HepG2 (cell line): ENCODE measurements around the gene COMMD2. TPM values are rescaled to one million over a fixed set of nuclear protein-coding genes. Genes with fewer than 3 reads are reported as not detected.

Experiments
- ATF1 ChIP-seq: IDR thresholded peaks from 2 replicates; pipeline ENCODE4 v1.6.1; 2016; ENCODE audit warnings: mild to moderate bottlenecking, control low read depth
- ELF4 ChIP-seq: sonication (generic); formaldehyde crosslinking; IDR thresholded peaks from 2 replicates; pipeline ENCODE4 v1.5.0; 2020; ENCODE audit warnings: missing genetic modification reagents, mild to moderate bottlenecking, moderate library complexity, borderline replicate concordance
- KLF6 ChIP-seq: IDR thresholded peaks from 2 replicates; pipeline ENCODE4 v1.8.0; 2016; ENCODE audit warnings: missing biosample characterization, missing genetic modification reagents
- PLRG1 ChIP-seq: fragments of 450-650 bp; conservative IDR thresholded peaks from 2 replicates; pipeline ENCODE4 v1.6.1; 2016
- PPARG ChIP-seq: conservative IDR thresholded peaks from 2 replicates; pipeline ENCODE4 v1.6.1; 2016; ENCODE audit warnings: missing biosample characterization, missing genetic modification reagents
- RFX5 ChIP-seq: IDR thresholded peaks from 2 replicates; pipeline ENCODE4 v1.6.1; 2011; ENCODE audit warnings: low read depth, low read length, improper control_type of control experiment
- SKI ChIP-seq: fragments of 450-650 bp; IDR thresholded peaks from one replicate; pipeline ENCODE4 v1.6.1; 2018; ENCODE audit warnings: mild to moderate bottlenecking; ENCODE audit not compliant: partially characterized antibody
- ZBTB8A ChIP-seq: sonication (generic); formaldehyde crosslinking; IDR thresholded peaks from 2 replicates; pipeline ENCODE4 v1.4.0; 2020; ENCODE audit warnings: mild to moderate bottlenecking, low read depth, missing genetic modification reagents, borderline replicate concordance
- ZFAT ChIP-seq: sonication (generic); formaldehyde crosslinking; conservative IDR thresholded peaks from 2 replicates; pipeline ENCODE4 v1.8.1; 2023; ENCODE audit warnings: missing genetic modification reagents, inconsistent platforms
- ZFP36 ChIP-seq: fragments of 150-350 bp; IDR thresholded peaks from 2 replicates; pipeline ENCODE4 v1.6.1; 2018; ENCODE audit warnings: borderline replicate concordance, low read length, low read depth; ENCODE audit not compliant: partially characterized antibody
- ZFY ChIP-seq: sonication (generic); formaldehyde crosslinking; IDR thresholded peaks from 2 replicates; pipeline ENCODE4 v1.4.0; 2020; ENCODE audit warnings: missing genetic modification reagents
- ZNF253 ChIP-seq: sonication (generic); formaldehyde crosslinking; IDR thresholded peaks from 2 replicates; pipeline ENCODE4 v1.8.0; 2022; ENCODE audit warnings: mild to moderate bottlenecking, missing genetic modification reagents, borderline replicate concordance
- ZNF33A ChIP-seq: sonication (generic); formaldehyde crosslinking; IDR thresholded peaks from 2 replicates; pipeline ENCODE4 v1.5.1; 2020; ENCODE audit warnings: missing genetic modification reagents, mild to moderate bottlenecking, moderate library complexity, borderline replicate concordance
- ZNF350 ChIP-seq: sonication (generic); formaldehyde crosslinking; IDR thresholded peaks from 2 replicates; pipeline ENCODE4 v1.4.0; 2020; ENCODE audit warnings: mild to moderate bottlenecking, low read depth, missing genetic modification reagents, borderline replicate concordance
- ZNF776 ChIP-seq: sonication (generic); formaldehyde crosslinking; IDR thresholded peaks from 2 replicates; pipeline ENCODE4 v1.4.0; 2020; ENCODE audit warnings: mild to moderate bottlenecking, missing genetic modification reagents
- polyA plus RNA-seq, 8 experiments: library from polyadenylated mRNA; depleted of rRNA in 3 of 8; stranded (reverse) in 7 of 8; unstranded in 1 of 8; fragments of >200 nt; fragmentation: Illumina TruSeq in 4 of 8; extraction: Trizol in 4 of 8; gene quantifications; 2 replicates each; pipeline versions ENCODE4 v1.2.1 to v1.2.3, GENCODE V29; 2011 to 2016; ENCODE audit warnings: low read depth in 4 of 8, missing spikeins in 1 of 8, mixed read lengths in 1 of 8; ENCODE audit not compliant: insufficient read depth in 1 of 8
- total RNA-seq, 5 experiments: library from RNA; depleted of rRNA; stranded (reverse); fragments of >200 nt; fragmentation: Illumina TruSeq; extraction: Trizol; gene quantifications; 2 replicates each; pipeline ENCODE4 v1.2.3, GENCODE V29; 2016; ENCODE audit warnings: low read depth in 1 of 5
- TF ChIP-seq, protein P1 (sequence below): sonication (generic); formaldehyde crosslinking; IDR thresholded peaks from 2 replicates; pipeline ENCODE4 v1.4.0; 2020; ENCODE audit warnings: missing genetic modification reagents, mild to moderate bottlenecking, borderline replicate concordance
- TF ChIP-seq, protein P2 (sequence below): sonication (generic); formaldehyde crosslinking; IDR thresholded peaks from 2 replicates; pipeline ENCODE4 v1.8.0; 2022; ENCODE audit warnings: missing genetic modification reagents, mild to moderate bottlenecking, borderline replicate concordance
- TF ChIP-seq, protein P3 (sequence below): sonication (generic); formaldehyde crosslinking; IDR thresholded peaks from 2 replicates; pipeline ENCODE4 v1.5.0; 2020; ENCODE audit warnings: mild to moderate bottlenecking, missing genetic modification reagents, borderline replicate concordance
- TF ChIP-seq, protein P4 (sequence below): sonication (generic); formaldehyde crosslinking; IDR thresholded peaks from 2 replicates; pipeline ENCODE4 v1.4.0; 2020; ENCODE audit warnings: missing genetic modification reagents, borderline replicate concordance
- TF ChIP-seq, protein P5 (sequence below): IDR thresholded peaks from 2 replicates; pipeline ENCODE4 v1.6.1; 2016; ENCODE audit warnings: low read depth
- TF ChIP-seq, protein P6 (sequence below): sonication (generic); formaldehyde crosslinking; IDR thresholded peaks from 2 replicates; pipeline ENCODE4 v1.8.1; 2023; ENCODE audit warnings: missing genetic modification reagents, mild to moderate bottlenecking, borderline replicate concordance

The COMMD2 gene
- total and polyA plus RNA-seq, 2 of the 13 experiments (the other 11 are each of a cell fraction or from before 2014, with no cell fraction given) = 33.0 to 57.6 TPM

DNA sequence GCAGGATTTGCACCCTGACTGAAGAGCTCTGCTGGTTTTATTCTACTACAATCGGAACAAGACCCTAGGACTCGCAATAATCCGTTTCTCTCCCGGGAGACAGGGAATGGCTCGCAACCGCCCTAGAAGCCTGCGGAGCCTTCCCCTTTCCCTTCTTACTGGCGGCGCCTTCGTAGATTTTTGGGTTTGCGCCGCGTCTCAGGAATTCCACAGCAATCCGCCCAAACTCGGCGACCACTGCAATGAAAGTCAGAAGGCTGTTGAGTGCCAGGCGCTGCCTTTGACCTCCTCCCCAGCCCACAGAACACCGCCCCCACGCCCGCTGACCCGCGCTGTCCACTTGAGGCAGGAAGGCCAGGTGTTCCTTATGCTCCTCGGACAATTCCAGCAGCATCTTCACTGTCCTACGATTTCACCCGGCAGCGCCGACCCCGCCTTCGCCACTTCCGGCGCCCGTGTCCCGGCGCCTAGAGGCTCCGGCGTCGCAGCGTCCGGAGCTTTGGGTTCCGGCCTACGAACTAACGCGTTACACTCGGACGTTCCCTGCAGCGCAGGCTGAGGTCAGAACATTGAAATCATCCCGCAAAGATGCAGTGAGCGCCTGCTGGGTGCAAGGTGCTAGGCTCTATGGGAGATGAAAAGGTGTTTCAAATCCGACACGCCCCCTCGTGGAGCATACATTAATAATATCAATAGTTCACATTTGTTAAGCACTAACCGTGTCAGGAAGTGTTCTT is at the start of gene COMMD2 (continued):
- TF ChIP-seq, protein P1, sequence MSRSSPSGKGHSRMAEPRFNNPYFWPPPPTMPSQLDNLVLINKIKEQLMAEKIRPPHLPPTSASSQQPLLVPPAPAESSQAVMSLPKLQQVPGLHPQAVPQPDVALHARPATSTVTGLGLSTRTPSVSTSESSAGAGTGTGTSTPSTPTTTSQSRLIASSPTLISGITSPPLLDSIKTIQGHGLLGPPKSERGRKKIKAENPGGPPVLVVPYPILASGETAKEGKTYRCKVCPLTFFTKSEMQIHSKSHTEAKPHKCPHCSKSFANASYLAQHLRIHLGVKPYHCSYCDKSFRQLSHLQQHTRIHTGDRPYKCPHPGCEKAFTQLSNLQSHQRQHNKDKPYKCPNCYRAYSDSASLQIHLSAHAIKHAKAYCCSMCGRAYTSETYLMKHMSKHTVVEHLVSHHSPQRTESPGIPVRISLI (CRISPR knock-in tag) = peak; percentile 52; the same call in 1 of the 2 replicates
- TF ChIP-seq ZNF776 = no peak; the same call in 1 of the 2 replicates
- peak; percentile 97 for TF ChIP-seq ZNF350
- TF ChIP-seq ELF4 = peak; percentile 39; the same call in 1 of the 2 replicates
- TF ChIP-seq ZFY = peak; percentile 67
- TF ChIP-seq ZBTB8A (CRISPR knock-in tag) = no peak
- peak; percentile 41; the same call in 1 of the 2 replicates for TF ChIP-seq ZNF33A (CRISPR knock-in tag)
- 0 out of 2 replicates have a peak, but pooled peaks have one; percentile 58 for TF ChIP-seq ZNF253
- TF ChIP-seq, protein P2, sequence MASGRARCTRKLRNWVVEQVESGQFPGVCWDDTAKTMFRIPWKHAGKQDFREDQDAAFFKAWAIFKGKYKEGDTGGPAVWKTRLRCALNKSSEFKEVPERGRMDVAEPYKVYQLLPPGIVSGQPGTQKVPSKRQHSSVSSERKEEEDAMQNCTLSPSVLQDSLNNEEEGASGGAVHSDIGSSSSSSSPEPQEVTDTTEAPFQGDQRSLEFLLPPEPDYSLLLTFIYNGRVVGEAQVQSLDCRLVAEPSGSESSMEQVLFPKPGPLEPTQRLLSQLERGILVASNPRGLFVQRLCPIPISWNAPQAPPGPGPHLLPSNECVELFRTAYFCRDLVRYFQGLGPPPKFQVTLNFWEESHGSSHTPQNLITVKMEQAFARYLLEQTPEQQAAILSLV (CRISPR knock-in tag) = peak; percentile 87; the same call in 1 of the 2 replicates
- TF ChIP-seq, protein P3, sequence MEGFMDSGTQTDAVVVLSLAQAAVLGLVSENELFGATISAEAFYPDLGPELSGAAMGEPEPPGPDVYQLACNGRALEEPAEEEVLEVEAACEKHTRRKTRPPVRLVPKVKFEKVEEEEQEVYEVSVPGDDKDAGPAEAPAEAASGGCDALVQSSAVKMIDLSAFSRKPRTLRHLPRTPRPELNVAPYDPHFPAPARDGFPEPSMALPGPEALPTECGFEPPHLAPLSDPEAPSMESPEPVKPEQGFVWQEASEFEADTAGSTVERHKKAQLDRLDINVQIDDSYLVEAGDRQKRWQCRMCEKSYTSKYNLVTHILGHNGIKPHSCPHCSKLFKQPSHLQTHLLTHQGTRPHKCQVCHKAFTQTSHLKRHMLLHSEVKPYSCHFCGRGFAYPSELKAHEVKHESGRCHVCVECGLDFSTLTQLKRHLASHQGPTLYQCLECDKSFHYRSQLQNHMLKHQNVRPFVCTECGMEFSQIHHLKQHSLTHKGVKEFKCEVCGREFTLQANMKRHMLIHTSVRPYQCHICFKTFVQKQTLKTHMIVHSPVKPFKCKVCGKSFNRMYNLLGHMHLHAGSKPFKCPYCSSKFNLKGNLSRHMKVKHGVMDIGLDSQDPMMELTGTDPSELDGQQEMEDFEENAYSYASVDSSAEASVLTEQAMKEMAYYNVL (CRISPR knock-in tag) = peak; percentile 79; the same call in 1 of the 2 replicates
- TF ChIP-seq, protein P4, sequence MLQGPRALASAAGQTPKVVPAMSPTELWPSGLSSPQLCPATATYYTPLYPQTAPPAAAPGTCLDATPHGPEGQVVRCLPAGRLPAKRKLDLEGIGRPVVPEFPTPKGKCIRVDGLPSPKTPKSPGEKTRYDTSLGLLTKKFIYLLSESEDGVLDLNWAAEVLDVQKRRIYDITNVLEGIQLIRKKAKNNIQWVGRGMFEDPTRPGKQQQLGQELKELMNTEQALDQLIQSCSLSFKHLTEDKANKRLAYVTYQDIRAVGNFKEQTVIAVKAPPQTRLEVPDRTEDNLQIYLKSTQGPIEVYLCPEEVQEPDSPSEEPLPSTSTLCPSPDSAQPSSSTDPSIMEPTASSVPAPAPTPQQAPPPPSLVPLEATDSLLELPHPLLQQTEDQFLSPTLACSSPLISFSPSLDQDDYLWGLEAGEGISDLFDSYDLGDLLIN (CRISPR knock-in tag) = peak; percentile 82
- no peak for TF ChIP-seq PLRG1
- peak; percentile 70; the same call in 1 of the 2 replicates for TF ChIP-seq ATF1
- TF ChIP-seq, protein P5, sequence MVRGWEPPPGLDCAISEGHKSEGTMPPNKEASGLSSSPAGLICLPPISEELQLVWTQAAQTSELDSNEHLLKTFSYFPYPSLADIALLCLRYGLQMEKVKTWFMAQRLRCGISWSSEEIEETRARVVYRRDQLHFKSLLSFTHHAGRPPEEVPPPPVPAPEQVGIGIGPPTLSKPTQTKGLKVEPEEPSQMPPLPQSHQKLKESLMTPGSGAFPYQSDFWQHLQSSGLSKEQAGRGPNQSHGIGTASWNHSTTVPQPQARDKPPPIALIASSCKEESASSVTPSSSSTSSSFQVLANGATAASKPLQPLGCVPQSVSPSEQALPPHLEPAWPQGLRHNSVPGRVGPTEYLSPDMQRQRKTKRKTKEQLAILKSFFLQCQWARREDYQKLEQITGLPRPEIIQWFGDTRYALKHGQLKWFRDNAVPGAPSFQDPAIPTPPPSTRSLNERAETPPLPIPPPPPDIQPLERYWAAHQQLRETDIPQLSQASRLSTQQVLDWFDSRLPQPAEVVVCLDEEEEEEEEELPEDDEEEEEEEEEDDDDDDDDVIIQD (CRISPR knock-in tag) = peak; percentile 91; the same call in 1 of the 2 replicates
- TF ChIP-seq KLF6 (CRISPR knock-in tag) = no peak
- TF ChIP-seq, protein P6, sequence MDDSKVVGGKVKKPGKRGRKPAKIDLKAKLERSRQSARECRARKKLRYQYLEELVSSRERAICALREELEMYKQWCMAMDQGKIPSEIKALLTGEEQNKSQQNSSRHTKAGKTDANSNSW (CRISPR knock-in tag) = no peak
- peak; percentile 54; the same call in 1 of the 2 replicates for TF ChIP-seq RFX5
- TF ChIP-seq PPARG (CRISPR knock-in tag) = peak; percentile 69
- TF ChIP-seq SKI = no peak
- TF ChIP-seq ZFAT = no peak; the same call in 1 of the 2 replicates
- TF ChIP-seq ZFP36 = peak; percentile 38
